ENCODE measurements around the gene DIP2C.
A peak's percentile ranks its signal among the peaks of the same experiment; 100 is the strongest.
"Not testable (repeated sequence)": the region's sequence is repeated elsewhere in the genome, so short reads cannot be mapped to it uniquely, and the experiment has no call there.

The DIP2C gene

DNA sequence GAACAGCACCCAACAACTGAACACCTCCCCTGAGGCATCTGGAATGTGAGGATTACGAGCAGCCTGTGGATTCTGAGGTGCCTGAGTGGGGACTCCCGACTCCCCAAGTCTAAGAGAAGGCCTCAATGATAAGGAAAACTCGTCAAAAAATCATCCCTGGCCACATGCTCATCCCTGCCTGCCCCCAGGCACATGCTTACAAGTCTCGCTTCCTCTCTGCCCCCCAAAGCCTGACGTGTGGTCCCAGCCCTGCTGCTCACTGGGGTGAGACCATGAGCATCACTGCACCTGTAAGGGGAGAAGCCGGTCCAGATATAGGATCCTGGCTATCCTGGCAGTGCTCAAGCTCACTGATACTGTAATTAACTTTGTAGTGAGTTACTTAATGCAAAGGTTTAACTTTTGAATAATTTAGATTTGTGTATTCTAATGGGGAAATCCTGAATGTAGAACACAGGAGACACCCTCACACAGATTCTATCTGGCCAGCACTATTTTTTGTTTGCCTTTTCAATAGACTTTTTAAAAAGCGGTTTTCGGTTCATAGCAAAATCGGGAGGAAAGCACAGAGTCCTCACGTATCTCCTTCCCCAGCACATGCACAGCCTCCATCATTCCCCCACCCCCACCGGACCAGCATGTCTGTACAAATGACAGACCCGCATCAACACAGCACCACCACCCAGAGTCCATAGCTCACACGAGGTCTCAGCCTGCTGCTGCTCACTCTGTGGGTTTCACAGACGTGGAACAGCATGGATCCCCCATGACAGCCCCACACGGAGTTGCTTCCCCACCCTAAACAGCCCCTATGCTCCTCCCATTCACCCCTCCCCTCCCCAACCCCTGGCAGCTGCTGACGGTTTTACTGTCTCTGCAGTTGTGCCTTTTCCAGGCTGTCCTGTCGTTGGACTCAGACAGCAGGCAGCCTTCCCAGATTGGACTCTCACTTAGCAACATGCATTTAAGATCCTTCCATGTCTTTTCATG is 167.9 kb downstream of the DIP2C start:
- no peaks in the 10 kb centered on the region for H3K36me3 Mint-ChIP-seq
- no peaks in the 10 kb centered on the region for H3K27me3 Mint-ChIP-seq
- H3K27ac Mint-ChIP-seq = no peak overlapping the region
- peaks cover 2% of the 10 kb centered on the region for H3K4me1 Mint-ChIP-seq (ENCODE audit: low read depth)
- no peak overlapping the region for H3K4me3 Mint-ChIP-seq
- H3K9me3 Mint-ChIP-seq (ENCODE audit: low read depth) = no peaks in the 10 kb centered on the region

DNA sequence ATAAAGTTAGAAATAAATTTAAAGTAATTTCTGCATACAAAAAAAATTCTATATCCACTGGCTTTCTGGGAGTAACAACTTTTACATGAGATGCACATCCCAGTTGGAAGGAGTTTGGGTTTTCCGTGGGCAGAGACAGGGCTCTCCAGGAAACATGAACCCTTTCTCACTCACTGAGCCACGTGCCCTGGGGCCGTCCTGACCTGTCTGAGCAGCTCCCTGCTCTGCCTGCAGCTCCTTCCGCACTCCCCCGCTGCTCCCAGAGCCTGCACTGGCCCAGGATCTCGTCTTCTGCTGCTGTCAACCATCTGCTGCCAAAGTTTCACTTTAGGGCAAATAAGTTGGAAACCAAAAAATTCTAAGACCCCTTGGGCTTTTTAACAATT is 169.1 kb downstream of the DIP2C start:
- no peaks in the 10 kb centered on the region for H3K36me3 Mint-ChIP-seq
- H3K9me3 Mint-ChIP-seq (ENCODE audit: low read depth) = no peaks in the 10 kb centered on the region
- H3K4me3 Mint-ChIP-seq = no peak overlapping the region
- H3K27me3 Mint-ChIP-seq = no peaks in the 10 kb centered on the region
- H3K27ac Mint-ChIP-seq = no peak overlapping the region
- peaks cover 2% of the 10 kb centered on the region for H3K4me1 Mint-ChIP-seq (ENCODE audit: low read depth)

DNA sequence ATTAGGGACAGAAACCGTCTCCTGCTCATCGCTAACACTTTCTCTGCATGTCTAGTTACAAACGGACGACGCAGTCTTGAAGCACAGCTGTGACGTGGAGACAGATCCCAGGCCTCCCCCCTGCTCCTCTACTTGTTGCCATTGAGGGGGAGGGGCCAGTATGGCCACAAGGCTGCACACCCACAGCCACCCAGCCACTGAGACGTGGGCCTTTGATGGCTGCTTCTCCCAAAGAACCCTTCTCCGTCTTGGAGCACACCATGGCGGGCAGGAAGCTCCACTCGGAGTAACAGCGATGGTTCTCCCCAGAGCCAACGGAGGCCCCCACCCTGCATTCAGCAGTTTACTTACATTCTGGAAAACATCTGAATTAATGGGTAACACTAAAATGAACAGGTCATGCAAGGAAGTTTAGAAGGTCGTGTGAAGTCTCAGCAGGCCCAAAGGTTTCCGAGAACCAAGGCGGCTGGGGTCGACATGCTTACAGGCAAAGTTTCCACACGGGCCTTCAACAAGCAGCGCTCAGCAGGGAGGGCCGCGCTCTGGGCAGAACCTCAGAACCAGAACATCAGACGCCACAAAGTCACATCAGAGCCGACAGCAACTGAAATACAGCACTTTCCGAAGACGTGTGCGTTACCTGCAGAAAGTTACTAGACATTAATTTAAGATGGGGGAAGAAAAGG is 169.6 kb downstream of the DIP2C start:
- H3K9me3 Mint-ChIP-seq (ENCODE audit: low read depth) = no peaks in the 10 kb centered on the region
- no peak overlapping the region for H3K27ac Mint-ChIP-seq
- H3K4me3 Mint-ChIP-seq = no peak overlapping the region
- H3K27me3 Mint-ChIP-seq = no peaks in the 10 kb centered on the region
- H3K36me3 Mint-ChIP-seq = no peaks in the 10 kb centered on the region
- peaks cover 2% of the 10 kb centered on the region for H3K4me1 Mint-ChIP-seq (ENCODE audit: low read depth)

DNA sequence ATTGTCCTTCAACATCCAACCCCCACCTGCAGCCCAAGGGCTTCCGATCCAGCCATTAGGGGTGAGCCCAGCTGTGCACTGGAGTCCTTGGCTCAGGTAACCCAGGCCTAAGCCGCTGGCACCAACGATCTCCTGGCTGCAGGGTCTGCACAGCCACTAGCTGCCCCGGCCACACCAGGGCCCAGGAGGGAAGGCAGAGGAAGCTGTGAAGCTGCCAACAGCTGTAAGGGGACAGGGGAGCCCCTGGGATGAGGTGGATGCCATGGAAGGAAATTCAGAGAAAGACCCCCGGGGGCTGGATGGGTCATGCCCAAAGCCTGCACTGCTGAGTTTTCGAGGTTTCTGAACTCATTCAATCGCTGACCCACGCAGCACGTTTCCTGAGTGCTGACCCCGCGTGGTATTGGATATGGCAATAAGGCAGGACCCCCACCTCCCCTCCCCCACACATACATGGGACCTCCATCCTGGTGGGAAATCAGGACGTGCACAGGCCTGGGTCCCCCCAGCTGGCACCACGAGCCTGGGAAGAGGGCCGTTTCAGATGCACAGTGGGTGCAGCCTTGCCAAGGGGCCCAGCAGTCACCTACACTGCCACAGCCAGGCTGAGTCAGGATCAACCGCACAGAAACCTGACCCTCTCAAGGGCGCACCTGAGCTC is 170.3 kb downstream of the DIP2C start:
- peaks cover 2% of the 10 kb centered on the region for H3K4me1 Mint-ChIP-seq (ENCODE audit: low read depth)
- H3K4me3 Mint-ChIP-seq = no peak overlapping the region
- H3K27ac Mint-ChIP-seq = no peak overlapping the region

DNA sequence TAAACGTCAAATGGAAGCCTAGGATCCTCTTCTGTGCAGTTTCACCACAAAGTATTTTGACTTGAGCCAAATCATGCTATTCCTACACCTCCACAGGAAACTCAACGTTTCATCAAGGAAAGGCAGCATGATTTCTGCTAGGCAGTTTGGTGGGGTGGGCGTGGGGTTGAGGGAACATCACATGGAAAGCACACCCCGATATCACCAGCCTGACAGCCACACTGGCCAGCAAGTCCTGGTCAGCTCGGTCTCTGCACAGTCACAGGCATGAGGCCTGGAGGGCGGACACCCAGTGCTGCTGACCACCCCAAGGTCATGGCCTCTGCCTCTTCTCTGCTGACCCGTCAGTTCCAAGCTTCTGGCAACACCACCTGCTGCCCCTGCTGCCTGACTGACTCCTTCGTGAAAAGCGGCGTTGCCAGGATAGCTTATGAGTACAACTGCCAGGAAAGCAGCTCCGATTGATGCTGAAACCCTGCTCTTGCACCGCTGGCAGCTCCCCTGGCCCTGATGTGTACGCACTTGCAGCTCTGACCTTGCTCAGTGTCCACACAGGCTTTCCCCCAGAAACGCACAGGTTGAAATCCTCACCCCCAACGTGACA is 171.5 kb downstream of the DIP2C start:
- Mint-ChIP-seq H3K36me3 (no peaks in the 10 kb centered on the region), H3K27me3 (no peaks in the 10 kb centered on the region), H3K4me1 (ENCODE audit: low read depth) (peaks cover 2% of the 10 kb centered on the region), H3K27ac (no peak overlapping the region), H3K4me3 (no peak overlapping the region), H3K9me3 (ENCODE audit: low read depth) (no peaks in the 10 kb centered on the region)

More for the DNA sequence above, 170.3 kb downstream of the DIP2C start:
- H3K27me3 Mint-ChIP-seq = no peaks in the 10 kb centered on the region
- H3K9me3 Mint-ChIP-seq (ENCODE audit: low read depth) = no peaks in the 10 kb centered on the region
- no peaks in the 10 kb centered on the region for H3K36me3 Mint-ChIP-seq

DNA sequence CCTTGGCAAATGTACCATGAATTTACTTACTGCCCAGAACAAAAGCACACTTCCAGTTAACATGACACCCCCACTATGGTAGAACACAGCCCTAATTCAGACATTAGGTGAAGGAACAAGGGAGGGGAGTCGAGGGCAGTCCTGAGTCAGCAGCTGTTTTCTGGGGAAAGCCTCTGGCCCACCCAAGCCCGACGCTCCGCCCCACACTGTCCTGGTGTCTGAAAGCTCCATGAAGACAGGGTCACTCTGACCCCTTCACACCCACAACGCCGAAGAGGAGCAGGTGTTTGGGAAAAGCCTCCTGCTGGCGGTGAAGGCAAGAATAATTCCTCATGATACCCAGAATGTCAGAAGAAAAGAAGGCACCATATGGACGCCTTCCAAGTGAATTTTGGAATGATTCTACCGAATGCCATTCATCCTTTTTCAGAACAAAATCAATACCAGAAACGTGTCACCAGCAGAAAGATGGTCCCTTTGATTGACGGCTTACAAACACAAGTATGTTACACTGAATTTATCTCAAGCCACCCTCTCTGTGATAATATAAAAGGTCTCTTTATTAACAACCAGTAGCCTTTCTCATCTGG is 172.1 kb downstream of the DIP2C start:
- Mint-ChIP-seq H3K27me3 (no peaks in the 10 kb centered on the region), H3K9me3 (ENCODE audit: low read depth) (no peaks in the 10 kb centered on the region), H3K4me1 (ENCODE audit: low read depth) (peaks cover 2% of the 10 kb centered on the region), H3K36me3 (no peaks in the 10 kb centered on the region), H3K27ac (no peak overlapping the region), H3K4me3 (no peak overlapping the region)

DNA sequence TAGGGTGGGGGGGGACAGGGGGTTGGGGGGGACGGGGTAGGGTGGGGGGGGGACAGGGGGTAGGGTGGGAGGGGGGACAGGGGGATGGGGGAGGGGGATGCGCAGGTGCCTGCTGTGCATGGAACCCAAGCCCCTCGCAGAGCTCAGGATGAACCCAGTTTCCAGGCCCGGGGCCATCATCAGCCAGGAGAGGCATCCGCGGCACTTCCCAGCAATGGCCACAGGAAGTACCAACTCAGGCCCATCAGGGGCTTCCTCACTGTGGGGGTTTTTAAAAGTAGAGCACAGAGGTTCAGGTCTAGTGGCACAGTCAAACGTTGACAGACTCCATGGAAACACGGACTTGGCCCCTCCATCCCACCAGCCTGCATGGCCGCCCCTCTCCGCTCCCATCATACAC is 172.7 kb downstream of the DIP2C start:
- H3K27me3 Mint-ChIP-seq = no peaks in the 10 kb centered on the region
- peaks cover 2% of the 10 kb centered on the region for H3K4me1 Mint-ChIP-seq (ENCODE audit: low read depth)
- H3K9me3 Mint-ChIP-seq (ENCODE audit: low read depth) = no peaks in the 10 kb centered on the region
- H3K27ac Mint-ChIP-seq = no peak overlapping the region
- no peak overlapping the region for H3K4me3 Mint-ChIP-seq
- H3K36me3 Mint-ChIP-seq = no peaks in the 10 kb centered on the region

DNA sequence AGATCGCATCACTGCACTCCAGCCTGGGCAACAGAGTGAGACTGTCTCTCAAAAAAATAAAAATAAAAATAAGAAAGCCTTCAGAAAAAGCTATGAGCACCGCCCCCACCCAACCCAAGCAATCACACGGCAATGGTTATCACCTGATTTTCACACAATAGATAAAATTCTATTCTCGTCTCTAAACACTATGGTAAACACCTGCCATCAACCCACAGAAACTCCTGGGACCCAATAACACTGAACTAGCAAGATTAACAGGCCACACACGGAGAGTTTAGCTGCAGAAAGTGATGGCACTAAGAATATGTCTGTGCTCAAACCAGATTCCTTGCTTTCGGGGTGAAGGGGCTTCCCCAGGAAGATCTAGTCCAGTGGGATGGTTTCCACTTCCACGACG is 173.8 kb downstream of the DIP2C start:
- Mint-ChIP-seq H3K4me3 (no peak overlapping the region), H3K4me1 (ENCODE audit: low read depth) (peaks cover 6% of the 10 kb centered on the region), H3K36me3 (no peaks in the 10 kb centered on the region), H3K9me3 (ENCODE audit: low read depth) (no peaks in the 10 kb centered on the region), H3K27ac (no peak overlapping the region), H3K27me3 (peaks cover 3% of the 10 kb centered on the region)

DNA sequence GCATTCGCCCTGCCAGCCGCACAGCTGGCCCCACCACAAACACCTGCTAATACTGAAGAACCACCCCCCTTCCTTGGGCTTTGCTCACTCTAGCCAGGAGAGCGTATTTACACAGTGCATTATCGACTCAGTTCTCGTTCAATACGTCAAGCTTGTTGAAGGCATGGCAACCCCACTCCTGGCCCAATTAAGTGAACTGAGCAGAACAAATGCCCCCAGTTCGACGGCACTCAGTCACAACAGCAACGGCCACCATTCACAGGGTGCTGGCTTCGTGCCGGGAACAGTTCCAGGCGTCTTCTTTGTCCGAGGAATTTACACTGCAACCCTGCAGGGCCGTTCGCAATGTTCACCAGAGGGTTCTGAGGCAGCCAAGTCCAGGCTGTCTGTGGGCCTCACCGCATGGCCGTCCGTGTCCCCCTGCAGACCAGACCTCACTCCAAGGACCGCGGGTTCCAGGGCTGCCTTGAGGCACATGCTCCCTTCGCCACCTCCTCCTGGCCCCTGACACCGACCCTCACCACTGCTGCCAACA is 175.3 kb downstream of the DIP2C start:
- peaks cover 3% of the 10 kb centered on the region for H3K27me3 Mint-ChIP-seq
- H3K9me3 Mint-ChIP-seq (ENCODE audit: low read depth) = no peaks in the 10 kb centered on the region
- H3K4me1 Mint-ChIP-seq (ENCODE audit: low read depth) = peaks cover 9% of the 10 kb centered on the region
- H3K27ac Mint-ChIP-seq = no peak overlapping the region
- H3K4me3 Mint-ChIP-seq = no peak overlapping the region
- H3K36me3 Mint-ChIP-seq = no peaks in the 10 kb centered on the region

DNA sequence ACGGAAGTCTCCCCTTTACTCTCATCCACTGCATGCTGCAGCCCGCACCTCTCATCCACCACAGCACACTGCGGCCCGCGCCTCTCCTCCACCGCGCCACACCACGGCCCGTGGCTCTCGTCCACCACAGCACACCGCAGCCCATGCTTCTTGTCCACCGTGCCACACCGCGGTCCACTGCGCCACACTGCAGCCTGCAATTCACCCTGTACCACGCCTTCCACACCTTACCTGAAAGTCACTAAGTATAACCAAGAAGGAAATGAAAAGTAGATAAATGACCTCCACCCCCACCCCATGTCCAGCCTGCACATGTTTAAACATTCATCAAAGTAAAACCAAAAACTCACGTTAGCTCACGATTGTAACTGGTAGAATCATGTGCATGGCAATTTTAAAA is 176.1 kb downstream of the DIP2C start:
- Mint-ChIP-seq H3K4me3 (no peak overlapping the region), H3K36me3 (no peaks in the 10 kb centered on the region), H3K9me3 (ENCODE audit: low read depth) (no peaks in the 10 kb centered on the region), H3K27ac (peak overlapping the region; percentile 37), H3K4me1 (ENCODE audit: low read depth) (peaks cover 9% of the 10 kb centered on the region), H3K27me3 (peaks cover 3% of the 10 kb centered on the region)

DNA sequence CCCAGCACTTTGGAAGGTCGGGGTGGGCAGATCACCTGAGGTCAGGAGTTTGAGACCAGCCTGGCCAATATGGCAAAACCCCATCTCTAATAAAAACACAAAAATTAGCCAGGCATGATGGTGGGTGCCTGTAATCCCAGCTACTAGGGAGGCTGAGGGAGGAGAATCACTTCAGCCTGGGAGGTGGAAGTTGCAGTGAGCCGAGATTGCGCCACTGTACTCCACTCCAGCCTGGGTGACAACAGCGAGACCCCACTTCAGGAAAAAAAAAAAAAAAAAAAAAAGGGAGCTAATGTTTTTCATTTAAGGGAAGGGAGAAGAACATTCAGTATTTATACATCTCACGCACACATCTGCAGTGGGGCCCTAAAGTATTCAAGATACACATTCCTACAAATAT is 176.8 kb downstream of the DIP2C start:
- H3K27me3 Mint-ChIP-seq; H3K9me3 Mint-ChIP-seq (ENCODE audit: low read depth); H3K27ac Mint-ChIP-seq; H3K36me3 Mint-ChIP-seq; H3K4me3 Mint-ChIP-seq: not testable (repeated sequence)
- peaks cover 12% of the 10 kb centered on the region for H3K4me1 Mint-ChIP-seq (ENCODE audit: low read depth)

DNA sequence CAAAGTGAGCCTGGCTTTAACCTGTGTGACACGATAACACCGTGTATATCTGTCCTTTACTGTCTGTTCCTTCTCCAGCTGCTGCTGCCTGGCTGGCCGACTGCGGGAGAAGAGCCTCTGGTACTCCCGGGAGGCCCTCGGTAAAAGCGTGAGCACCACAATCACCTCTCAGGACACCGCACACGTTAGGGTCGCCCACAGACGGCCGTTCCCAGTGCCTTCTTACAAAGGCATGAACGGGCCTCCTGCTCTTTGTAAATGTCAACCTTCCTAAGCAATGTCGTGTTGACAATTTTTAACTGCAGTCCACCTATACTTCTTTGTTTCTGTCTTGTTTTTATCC is 177.6 kb downstream of the DIP2C start:
- Mint-ChIP-seq H3K27me3 (peaks cover 3% of the 10 kb centered on the region), H3K4me3 (no peak overlapping the region), H3K27ac (no peak overlapping the region), H3K4me1 (ENCODE audit: low read depth) (peaks cover 12% of the 10 kb centered on the region), H3K36me3 (no peaks in the 10 kb centered on the region), H3K9me3 (ENCODE audit: low read depth) (no peaks in the 10 kb centered on the region)

DNA sequence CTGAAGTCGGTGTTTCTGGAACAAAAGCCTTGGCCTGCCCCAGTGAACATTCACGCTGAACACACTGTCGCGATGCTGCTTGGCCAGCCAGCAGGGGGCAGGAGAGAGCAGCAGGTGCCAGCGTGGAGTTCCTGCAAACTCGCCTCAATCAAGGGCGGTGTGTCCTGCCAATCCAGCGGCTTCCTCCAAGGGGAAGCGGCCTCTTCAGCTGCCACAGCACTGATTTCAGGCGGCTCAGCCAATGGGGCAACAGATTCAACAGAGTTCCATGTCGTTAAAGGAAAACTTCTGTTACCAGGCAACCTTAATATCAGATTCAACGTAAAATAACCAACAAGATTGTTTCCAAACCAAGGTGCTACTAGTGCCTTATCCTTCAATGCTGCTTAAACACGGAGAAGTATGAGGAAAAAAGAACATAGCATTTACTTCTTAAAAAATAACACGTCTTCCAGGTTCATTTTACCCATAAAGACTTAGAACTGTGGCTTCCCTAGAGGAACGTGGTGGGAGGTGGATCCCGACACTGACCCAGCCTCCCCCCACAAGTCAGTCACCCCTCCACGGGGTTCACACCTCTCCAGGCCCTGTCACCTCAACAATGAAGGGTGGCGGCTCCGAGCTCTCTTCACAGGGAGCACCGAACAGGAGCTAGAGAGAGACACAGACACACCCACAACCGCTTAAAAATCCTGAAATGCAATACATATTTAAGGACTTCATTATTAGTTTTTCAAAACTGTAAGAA is 178.2 kb downstream of the DIP2C start:
- Mint-ChIP-seq H3K36me3 (no peaks in the 10 kb centered on the region), H3K27me3 (peaks cover 3% of the 10 kb centered on the region), H3K27ac (no peak overlapping the region), H3K4me3 (no peak overlapping the region), H3K4me1 (ENCODE audit: low read depth) (peaks cover 12% of the 10 kb centered on the region), H3K9me3 (ENCODE audit: low read depth) (no peaks in the 10 kb centered on the region)

DNA sequence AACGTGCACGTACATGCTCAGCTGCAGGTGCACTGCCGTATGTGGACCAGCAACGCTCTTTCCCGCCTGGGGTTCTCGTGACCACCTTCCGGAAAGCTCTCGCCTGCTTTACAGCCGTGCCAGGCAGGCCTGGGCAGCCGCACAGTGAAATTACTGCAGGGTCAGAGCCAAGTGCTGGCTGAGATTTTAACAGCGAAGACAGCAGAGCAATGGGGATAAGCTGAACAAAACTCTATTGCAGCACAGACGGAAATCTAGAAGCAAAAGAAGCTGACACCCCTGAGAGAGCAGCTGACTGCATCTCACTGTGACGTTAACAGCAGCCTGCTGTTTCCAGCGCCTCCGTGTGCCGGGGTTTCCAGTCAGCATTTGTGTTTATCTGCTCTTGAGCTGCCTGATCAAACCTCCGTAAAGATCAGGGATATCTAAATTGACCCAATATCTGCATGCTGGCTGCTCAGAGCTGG is 179.0 kb downstream of the DIP2C start:
- Mint-ChIP-seq H3K27ac (no peak overlapping the region), H3K27me3 (peaks cover 4% of the 10 kb centered on the region), H3K4me3 (no peak overlapping the region), H3K9me3 (ENCODE audit: low read depth) (no peaks in the 10 kb centered on the region), H3K36me3 (no peaks in the 10 kb centered on the region), H3K4me1 (ENCODE audit: low read depth) (peaks cover 17% of the 10 kb centered on the region)
